GM12872 (cell line): ENCODE results near the gene BDKRB1.
A peak's percentile ranks its signal among the peaks of the same experiment; 100 is the strongest.

ENCODE experiments used
- TF ChIP-seq, protein P1 (sequence below): IDR thresholded peaks from 3 replicates; pipeline ENCODE4 v1.5.1; 2011; ENCODE audit warnings: low read depth, mild to moderate bottlenecking, low read length, moderate library complexity; ENCODE audit not compliant: insufficient read depth

BDKRB1 gene

GRCh38 chr14:96274122-96274521, 18.1 kb downstream of the BDKRB1 start:
- TF ChIP-seq, protein P1, sequence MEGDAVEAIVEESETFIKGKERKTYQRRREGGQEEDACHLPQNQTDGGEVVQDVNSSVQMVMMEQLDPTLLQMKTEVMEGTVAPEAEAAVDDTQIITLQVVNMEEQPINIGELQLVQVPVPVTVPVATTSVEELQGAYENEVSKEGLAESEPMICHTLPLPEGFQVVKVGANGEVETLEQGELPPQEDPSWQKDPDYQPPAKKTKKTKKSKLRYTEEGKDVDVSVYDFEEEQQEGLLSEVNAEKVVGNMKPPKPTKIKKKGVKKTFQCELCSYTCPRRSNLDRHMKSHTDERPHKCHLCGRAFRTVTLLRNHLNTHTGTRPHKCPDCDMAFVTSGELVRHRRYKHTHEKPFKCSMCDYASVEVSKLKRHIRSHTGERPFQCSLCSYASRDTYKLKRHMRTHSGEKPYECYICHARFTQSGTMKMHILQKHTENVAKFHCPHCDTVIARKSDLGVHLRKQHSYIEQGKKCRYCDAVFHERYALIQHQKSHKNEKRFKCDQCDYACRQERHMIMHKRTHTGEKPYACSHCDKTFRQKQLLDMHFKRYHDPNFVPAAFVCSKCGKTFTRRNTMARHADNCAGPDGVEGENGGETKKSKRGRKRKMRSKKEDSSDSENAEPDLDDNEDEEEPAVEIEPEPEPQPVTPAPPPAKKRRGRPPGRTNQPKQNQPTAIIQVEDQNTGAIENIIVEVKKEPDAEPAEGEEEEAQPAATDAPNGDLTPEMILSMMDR: no peak

GRCh38 chr14:96274543-96274942, 18.5 kb downstream of the BDKRB1 start:
- TF ChIP-seq, protein P1: no peak

- TF ChIP-seq, protein P1: peak; percentile 95
Measured at GRCh38 chr14:96275177-96276112, 19.4 kb downstream of the BDKRB1 start.

DNA sequence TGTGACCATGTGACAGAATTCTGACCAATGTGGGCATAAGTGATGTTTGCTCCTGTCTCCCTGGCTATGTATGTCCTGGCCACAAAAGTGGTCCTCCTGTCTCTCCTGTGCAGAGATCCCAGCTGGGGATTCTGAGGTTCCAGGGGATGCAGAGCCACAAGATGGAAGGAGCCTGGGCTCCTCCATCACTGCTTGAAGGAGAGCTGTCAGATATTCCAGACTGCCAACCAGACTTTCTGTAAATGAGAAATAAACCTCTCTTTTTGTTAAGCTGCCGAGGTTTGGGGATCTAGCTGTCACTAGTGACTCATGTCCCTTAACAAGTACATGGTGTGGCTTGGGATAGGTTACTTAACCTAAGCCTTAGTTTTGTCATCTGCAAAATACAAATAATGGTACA, 21.9 kb downstream of the BDKRB1 start:
- TF ChIP-seq, protein P1: no peak

- TF ChIP-seq, protein P1: no peak
Measured at GRCh38 chr14:96279564-96279963, 23.6 kb downstream of the BDKRB1 start.

- TF ChIP-seq, protein P1: no peak
Measured at GRCh38 chr14:96280104-96280503, 24.1 kb downstream of the BDKRB1 start.

- TF ChIP-seq, protein P1: no peak
Measured at GRCh38 chr14:96281486-96281885, 25.5 kb downstream of the BDKRB1 start.
